ENCODE data around the gene HECW1.

The HECW1 gene

DNA sequence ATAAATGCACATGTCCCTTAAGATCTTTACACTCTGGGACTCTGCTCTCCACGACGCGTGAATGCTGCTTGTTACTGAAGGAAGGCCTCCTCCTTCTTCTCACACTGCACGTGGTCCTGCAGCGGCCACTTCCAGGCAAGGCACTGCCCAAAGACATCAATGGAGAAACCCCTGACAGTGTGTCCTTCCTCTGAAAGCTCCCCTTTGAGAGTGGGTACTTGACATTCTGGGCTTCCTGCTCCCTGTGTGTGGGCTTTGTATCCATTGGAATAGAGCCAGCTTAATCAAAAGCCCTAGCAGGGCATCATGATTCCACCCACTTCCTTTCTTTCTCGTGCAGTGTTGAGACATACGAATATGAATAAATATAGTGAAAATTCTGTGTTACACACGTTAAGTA lies 400.8 kb downstream of the HECW1 start:
- Histone ChIP-seq H3K27me3 (no peaks in the 10 kb centered on the region), H3K9me3 (no peaks in the 10 kb centered on the region), H3K4me1 (no peaks in the 10 kb centered on the region), H3K4me3 (no peak overlapping the region), H3K36me3 (no peaks in the 10 kb centered on the region), H3K27ac (no peak overlapping the region)
- no peak for DNase-seq
- intact Hi-C loops (cut with DNase I; ENCODE audit: low total_unique reads), result no loop called here
- TF ChIP-seq, protein P1, sequence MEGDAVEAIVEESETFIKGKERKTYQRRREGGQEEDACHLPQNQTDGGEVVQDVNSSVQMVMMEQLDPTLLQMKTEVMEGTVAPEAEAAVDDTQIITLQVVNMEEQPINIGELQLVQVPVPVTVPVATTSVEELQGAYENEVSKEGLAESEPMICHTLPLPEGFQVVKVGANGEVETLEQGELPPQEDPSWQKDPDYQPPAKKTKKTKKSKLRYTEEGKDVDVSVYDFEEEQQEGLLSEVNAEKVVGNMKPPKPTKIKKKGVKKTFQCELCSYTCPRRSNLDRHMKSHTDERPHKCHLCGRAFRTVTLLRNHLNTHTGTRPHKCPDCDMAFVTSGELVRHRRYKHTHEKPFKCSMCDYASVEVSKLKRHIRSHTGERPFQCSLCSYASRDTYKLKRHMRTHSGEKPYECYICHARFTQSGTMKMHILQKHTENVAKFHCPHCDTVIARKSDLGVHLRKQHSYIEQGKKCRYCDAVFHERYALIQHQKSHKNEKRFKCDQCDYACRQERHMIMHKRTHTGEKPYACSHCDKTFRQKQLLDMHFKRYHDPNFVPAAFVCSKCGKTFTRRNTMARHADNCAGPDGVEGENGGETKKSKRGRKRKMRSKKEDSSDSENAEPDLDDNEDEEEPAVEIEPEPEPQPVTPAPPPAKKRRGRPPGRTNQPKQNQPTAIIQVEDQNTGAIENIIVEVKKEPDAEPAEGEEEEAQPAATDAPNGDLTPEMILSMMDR (IDR thresholded peaks at IDR 0.05), result no peak

GRCh38 chr7:43516581-43517342 lies 404.3 kb downstream of the HECW1 start:
- H3K27me3 ChIP-seq, result no peaks in the 10 kb centered on the region
- no peaks in the 10 kb centered on the region for H3K4me1 ChIP-seq
- intact Hi-C loops (cut with DNase I; ENCODE audit: low total_unique reads), result no loop called here
- no peak overlapping the region for H3K4me3 ChIP-seq
- H3K27ac ChIP-seq, result no peak overlapping the region
- H3K9me3 ChIP-seq, result no peaks in the 10 kb centered on the region
- DNase-seq, result no peak
- TF ChIP-seq, protein P1 (IDR thresholded peaks at IDR 0.05), result no peak
- H3K36me3 ChIP-seq, result no peaks in the 10 kb centered on the region

DNA sequence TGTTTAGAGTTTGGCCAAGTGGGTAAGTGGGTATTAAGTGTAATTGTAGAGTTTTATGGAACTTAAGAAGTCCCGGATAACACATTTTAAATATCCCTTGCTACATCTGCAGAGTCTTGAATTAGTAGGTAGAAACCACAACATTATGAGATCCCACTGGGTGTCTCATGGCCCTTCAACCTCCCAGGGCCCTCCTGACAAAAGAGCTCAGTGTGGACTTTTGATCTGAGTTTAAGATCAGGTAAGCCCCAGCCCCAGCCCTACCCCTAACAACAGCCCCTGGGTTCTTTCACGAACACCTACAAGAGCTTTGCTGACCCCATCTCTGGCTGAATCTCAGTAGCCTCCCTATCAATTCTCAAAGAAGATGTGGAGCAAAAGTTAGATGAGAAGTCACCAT lies 405.0 kb downstream of the HECW1 start:
- no peaks in the 10 kb centered on the region for H3K4me1 ChIP-seq
- H3K36me3 ChIP-seq, result no peaks in the 10 kb centered on the region
- TF ChIP-seq, protein P1 (IDR thresholded peaks at IDR 0.05), result no peak
- no peaks in the 10 kb centered on the region for H3K27me3 ChIP-seq
- no peak overlapping the region for H3K4me3 ChIP-seq
- H3K27ac ChIP-seq, result no peak overlapping the region
- no peaks in the 10 kb centered on the region for H3K9me3 ChIP-seq
- DNase-seq, result no peak
- intact Hi-C loops (cut with DNase I; ENCODE audit: low total_unique reads), result no loop called here

DNA sequence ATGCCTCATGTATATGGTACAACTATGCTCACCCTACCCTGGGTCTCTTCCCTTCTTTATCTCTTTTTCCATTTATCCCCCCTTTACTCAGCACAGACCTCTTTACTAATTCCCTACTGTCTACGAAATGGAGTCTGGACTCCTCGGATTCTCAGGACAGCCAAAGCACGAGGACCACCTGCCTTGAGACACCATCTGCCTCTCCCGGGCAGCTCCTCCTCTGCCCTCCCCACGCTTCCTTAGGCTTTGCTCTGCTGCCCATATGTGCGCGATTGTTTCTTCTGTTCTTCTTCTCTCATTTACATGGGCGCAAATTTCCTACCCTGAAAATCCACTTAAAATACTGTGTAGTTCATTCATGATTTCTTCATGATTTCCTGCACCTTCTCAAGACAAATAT lies 407.8 kb downstream of the HECW1 start:
- intact Hi-C loops (cut with DNase I; ENCODE audit: low total_unique reads), result no loop called here
- Histone ChIP-seq H3K9me3 (no peaks in the 10 kb centered on the region), H3K36me3 (no peaks in the 10 kb centered on the region), H3K4me1 (no peaks in the 10 kb centered on the region), H3K4me3 (no peak overlapping the region), H3K27ac (no peak overlapping the region), H3K27me3 (no peaks in the 10 kb centered on the region)
- no peak for DNase-seq
- TF ChIP-seq, protein P1 (IDR thresholded peaks at IDR 0.05), result no peak

DNA sequence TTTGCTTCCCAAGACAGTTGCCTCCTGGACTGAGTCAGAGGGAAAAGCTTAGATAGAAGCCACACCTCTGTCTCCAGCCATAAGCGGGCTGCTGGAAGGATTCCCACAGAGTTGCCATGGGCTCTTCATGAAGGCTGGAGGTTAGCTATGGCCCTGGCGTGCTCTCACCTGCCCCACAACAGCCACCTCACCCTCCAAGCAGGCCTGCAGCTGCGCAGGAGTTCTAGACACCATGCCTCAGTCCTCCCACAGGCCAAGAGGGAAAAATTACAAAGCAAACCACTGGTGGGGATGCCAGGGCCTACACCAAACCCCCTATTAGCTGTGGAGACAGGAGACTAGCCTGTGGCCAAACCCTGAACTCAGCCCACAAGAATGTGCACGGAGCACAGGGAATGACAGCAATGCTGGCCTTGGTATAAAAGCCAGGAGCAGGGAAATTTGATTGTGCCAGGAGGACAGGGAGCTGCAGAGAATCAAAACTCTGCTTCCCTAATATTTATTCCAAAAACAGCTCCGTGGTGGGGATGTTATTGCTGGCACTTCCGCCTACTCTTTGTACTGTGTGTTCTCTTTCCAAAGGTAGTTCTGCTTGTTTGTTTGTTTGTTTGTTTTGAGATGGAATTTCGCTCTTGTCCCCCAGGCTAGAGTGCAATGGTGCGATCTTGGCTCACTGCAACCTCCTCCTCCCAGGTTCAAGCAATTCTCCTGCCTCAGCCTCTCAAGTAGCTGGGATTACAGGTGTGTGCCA lies 410.1 kb downstream of the HECW1 start:
- Histone ChIP-seq H3K9me3 (no peaks in the 10 kb centered on the region), H3K36me3 (no peaks in the 10 kb centered on the region), H3K27me3 (no peaks in the 10 kb centered on the region), H3K27ac (no peak overlapping the region), H3K4me3 (no peak overlapping the region), H3K4me1 (no peaks in the 10 kb centered on the region)
- intact Hi-C loops (cut with DNase I; ENCODE audit: low total_unique reads), result no loop called here
- TF ChIP-seq, protein P1 (IDR thresholded peaks at IDR 0.05), result no peak
- DNase-seq, result no peak
